Thyroid gland (tissue), 4 donors: ENCODE results near the gene GEMIN2. TPM values are rescaled to one million over a fixed set of nuclear protein-coding genes. Genes with fewer than 3 reads are reported as not detected.
"Not testable (repeated sequence)": the region's sequence is repeated elsewhere in the genome, so short reads cannot be mapped to it uniquely, and the experiment has no call there.

ENCODE experiments used
- DNase-seq, 2 donors: peaks; one replicate each; pipeline ENCODE4 v3.0.0-alpha.2; 2019
- H3K27ac ChIP-seq, 3 donors: fragments of 200-600 bp; sonication (generic); 1 replicate in 2 of 3; 2 replicates in 1 of 3; pipeline ENCODE4 v1.5.1; 2016 to 2019; ENCODE audit warnings: mild to moderate bottlenecking in 1 of 3, moderate library complexity in 1 of 3
- H3K27me3 ChIP-seq: fragments of 200-600 bp; sonication (generic); one replicate; pipeline ENCODE4 v1.5.1; 2019
- H3K36me3 ChIP-seq, 2 donors: fragments of 200-600 bp; sonication (generic); one replicate each; pipeline ENCODE4 v1.5.1; 2016 to 2019
- H3K4me1 ChIP-seq, 2 donors: fragments of 200-600 bp; sonication (generic); one replicate each; pipeline ENCODE4 v1.5.1; 2017 to 2019
- H3K4me3 ChIP-seq, 3 donors: fragments of 200-600 bp; sonication (generic); replicated peaks in 1 of 3; 1 replicate in 2 of 3; 2 replicates in 1 of 3; pipeline ENCODE4 v1.5.1; 2016; ENCODE audit warnings: mild to moderate bottlenecking in 1 of 3
- H3K9me3 ChIP-seq: fragments of 200-600 bp; sonication (generic); one replicate; pipeline ENCODE4 v1.5.1; 2017
- POLR2A ChIP-seq, 2 donors: fragments of 450-650 bp; IDR thresholded peaks; one replicate each; pipeline ENCODE4 v1.6.1; 2017; ENCODE audit warnings: antibody characterized with exemption in 2 of 2, mild to moderate bottlenecking in 2 of 2, moderate library complexity in 1 of 2
- WGBS, 2 donors: methylation state at CpG; one replicate each; pipeline ENCODE4 v1.1.5; 2017; 5-methylcytosine and 5-hydroxymethylcytosine counted together
- intact Hi-C: fragments of 100-400 bp; cut with DNase I; formaldehyde crosslinking; loops from one replicate; pipeline ENCODE4 v1.15.1; 2023
- total RNA-seq, 4 donors: library from RNA; depleted of rRNA; stranded (reverse); fragments of >200 nt; gene quantifications; one replicate each; pipeline ENCODE4 v1.2.3, GENCODE V29; 2016
- TF ChIP-seq, protein P1 (sequence below), 6 experiments: fragments of 200-600 bp in 3 of 6; fragments of 450-650 bp in 3 of 6; sonication (generic) in 3 of 6; IDR thresholded peaks; one replicate each; pipeline ENCODE4 v1.5.1; 2016 to 2019; ENCODE audit warnings: antibody characterized with exemption in 6 of 6, mild to moderate bottlenecking in 2 of 6, inconsistent platforms in 1 of 6, moderate library complexity in 1 of 6

GEMIN2 gene
- total RNA-seq, 4 donors from 2014 or later: 11.3 to 33.7 (median 18.2) TPM

DNA sequence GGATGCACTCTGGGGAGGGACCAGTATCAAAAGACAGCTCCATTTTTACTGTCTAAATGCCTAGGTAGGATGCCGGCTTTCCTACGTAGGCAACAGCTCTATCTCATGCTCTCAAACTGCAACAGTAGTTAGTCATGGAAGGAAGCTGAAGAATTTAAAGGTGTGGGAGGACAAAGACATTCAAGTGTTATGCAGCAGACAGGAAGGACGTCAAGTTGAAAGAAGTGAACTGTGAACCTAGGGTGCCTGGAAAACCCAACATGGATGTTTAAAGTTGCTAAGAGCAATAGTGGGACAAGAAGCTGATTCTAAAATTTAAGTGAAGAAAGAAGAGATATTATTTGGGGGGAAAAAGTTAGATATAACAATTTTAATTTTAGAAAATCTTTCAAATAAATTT is 17.0 kb upstream of the GEMIN2 start:
- intact Hi-C loops: no loop called here
- TF ChIP-seq, protein P1, sequence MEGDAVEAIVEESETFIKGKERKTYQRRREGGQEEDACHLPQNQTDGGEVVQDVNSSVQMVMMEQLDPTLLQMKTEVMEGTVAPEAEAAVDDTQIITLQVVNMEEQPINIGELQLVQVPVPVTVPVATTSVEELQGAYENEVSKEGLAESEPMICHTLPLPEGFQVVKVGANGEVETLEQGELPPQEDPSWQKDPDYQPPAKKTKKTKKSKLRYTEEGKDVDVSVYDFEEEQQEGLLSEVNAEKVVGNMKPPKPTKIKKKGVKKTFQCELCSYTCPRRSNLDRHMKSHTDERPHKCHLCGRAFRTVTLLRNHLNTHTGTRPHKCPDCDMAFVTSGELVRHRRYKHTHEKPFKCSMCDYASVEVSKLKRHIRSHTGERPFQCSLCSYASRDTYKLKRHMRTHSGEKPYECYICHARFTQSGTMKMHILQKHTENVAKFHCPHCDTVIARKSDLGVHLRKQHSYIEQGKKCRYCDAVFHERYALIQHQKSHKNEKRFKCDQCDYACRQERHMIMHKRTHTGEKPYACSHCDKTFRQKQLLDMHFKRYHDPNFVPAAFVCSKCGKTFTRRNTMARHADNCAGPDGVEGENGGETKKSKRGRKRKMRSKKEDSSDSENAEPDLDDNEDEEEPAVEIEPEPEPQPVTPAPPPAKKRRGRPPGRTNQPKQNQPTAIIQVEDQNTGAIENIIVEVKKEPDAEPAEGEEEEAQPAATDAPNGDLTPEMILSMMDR (IDR thresholded peaks at IDR 0.05): no peak
- peak in 1 of 2 donors; percentile 18 for TF ChIP-seq POLR2A (IDR thresholded peaks at IDR 0.05)
- WGBS, 2 donors: 16 to 28% methylated on average over 3 of the region's 3 CpGs
- peaks cover 23 to 27% of the 10 kb centered on the region in 2 donors for H3K4me1 ChIP-seq
- peaks cover 22 to 23% of the 10 kb centered on the region in 2 donors for H3K36me3 ChIP-seq
- H3K4me3 ChIP-seq: no peak overlapping the region
- DNase-seq: no peak
- no peaks in the 10 kb centered on the region for H3K27me3 ChIP-seq
- H3K9me3 ChIP-seq: no peaks in the 10 kb centered on the region
- H3K27ac ChIP-seq: peak overlapping the region; percentile 22 to 57 (median 48)

DNA sequence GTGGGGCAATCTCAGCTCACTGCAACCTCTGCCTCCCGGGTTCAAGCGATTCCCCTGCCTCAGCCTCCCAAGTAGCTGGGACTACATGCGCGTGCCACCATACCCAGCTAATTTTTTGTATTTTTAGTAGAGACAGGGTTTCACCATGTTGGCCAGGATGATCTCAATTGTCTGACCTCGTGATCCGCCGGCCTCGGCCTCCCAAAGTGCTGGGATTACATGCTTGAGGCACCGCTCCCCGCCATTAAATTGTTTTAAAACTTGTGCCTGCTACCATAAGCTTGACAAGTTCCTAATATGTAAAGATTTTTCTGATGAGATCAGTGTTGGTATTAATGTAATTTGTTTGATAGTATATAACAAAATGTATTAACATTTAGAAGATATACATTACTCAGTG is 14.9 kb upstream of the GEMIN2 start:
- H3K27ac ChIP-seq, H3K9me3 ChIP-seq, DNase-seq, H3K27me3 ChIP-seq, H3K4me3 ChIP-seq, intact Hi-C loops: not testable (repeated sequence)
- peaks cover 13 to 16% of the 10 kb centered on the region in 2 donors for H3K36me3 ChIP-seq
- 97% methylated on average over 10 of the region's 10 CpGs for WGBS, 2 donors
- H3K4me1 ChIP-seq: peaks cover 29 to 34% of the 10 kb centered on the region in 2 donors

DNA sequence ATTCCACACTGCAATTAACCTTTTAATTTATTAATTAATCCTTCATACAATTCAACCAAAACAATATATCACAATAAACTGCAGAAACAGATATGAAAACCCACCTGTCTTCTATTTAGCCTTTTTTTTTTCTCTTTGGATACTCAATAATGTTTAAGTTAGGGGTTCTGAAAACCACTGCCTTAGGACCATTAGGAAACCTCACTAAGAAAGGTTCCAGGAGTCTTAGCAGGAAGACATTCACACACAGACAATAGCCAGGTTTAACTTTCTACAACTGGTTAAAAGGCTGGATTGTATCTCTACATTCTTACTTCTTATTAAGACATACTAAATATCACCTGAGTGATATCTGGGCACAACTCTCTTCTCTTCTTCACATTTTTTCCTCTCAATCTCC is 14.4 kb upstream of the GEMIN2 start:
- intact Hi-C loops: loop anchor here (10.0 kb wide), 1 partner anchor 165 kb away; no protein-coding TSS in a partner anchor
- DNase-seq: no peak
- Histone ChIP-seq H3K36me3 (peaks cover 12 to 13% of the 10 kb centered on the region in 2 donors), H3K4me1 (peaks cover 26 to 32% of the 10 kb centered on the region in 2 donors), H3K27ac (no peak overlapping the region), H3K4me3 (no peak overlapping the region), H3K27me3 (no peaks in the 10 kb centered on the region), H3K9me3 (no peaks in the 10 kb centered on the region)
- TF ChIP-seq POLR2A (IDR thresholded peaks at IDR 0.05): no peak
- TF ChIP-seq, protein P1 (IDR thresholded peaks at IDR 0.05): no peak

DNA sequence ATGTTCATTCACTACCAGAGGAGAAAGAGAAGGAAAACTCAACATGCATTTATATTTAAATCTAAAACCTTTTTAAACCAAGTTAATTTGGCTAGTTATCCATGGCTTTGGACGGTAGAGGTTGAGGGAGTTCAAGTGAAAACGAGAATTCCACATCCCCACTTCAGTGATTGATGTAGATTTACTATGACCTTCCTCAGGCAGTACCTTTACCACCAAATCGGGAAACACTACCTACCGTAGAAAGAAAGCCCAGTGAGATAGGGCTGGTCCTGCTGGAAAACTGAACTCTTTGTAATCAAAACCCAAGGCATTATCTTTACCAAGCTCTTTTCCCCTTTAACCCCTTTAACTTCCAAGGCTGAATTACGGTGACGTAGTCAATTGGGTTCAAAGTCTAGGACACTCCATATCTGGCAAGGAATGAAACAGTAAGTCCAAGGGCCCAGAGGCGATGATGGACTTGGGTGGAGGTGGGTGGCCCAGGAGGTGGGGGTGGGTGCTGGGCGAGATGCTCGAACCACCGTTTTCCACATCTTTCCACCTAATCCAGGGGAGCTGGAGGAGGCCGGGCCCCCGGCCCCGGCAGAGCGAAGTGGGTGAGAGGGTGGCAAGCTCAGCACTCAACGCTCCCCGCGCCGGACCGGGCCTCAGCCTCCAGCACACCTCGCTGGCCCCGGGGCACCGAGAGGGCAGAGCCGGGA is 11.7 kb upstream of the GEMIN2 start:
- H3K4me1 ChIP-seq: peaks cover 18 to 22% of the 10 kb centered on the region in 2 donors

DNA sequence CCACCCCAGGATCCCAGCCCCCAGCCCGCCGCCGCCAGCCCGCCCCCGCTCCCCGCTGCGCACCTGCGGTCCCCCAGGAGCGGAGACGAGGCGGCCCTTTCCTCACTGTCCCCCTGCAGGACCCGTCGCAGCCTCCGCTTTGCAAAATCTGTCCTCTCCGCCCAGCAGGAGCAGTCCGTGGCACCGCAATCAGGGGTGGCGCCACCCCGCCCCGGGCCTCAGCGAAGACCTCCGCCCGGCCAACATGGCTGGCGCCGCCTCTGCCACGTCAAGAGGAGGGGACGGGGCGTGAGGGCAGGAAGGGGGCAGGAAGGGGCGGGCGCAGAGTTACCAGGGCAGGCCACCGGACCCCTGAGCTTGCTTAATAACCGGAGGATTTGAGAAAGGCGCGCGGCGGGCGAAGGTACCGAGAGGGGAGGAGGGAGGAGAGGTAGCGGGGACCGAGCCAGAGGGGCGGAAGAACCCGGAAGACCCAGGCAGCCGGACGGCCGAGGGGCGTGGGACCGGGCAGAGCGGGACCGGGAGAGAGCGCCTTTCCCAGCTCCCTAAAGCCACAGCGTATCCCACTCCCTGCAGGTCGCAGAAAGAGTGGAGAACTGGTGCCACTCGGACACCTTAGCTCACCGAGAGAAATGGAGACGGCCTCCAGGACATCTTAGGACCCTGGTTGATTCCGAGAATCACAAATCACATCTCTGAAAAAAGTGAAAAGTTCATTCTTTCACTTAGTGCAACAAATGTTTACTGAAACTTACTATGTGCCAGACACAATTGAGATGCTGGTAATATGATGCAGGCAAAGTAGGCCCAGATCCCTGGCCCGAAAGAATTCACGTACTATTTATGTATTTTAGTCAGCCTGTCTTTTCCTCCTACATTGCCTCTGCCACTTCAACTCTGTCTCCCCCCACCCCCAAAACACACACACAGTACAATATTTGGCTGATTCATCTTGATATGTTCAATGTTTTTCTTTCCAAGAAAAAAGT is 10.9 kb upstream of the GEMIN2 start, which contains the start of gene SEC23A:
Gene SEC23A (minus strand): TSS at position 267 of the 989 bp plus-strand sequence. CDS start 7,117 bp downstream, outside the sequence.
- intact Hi-C loops: loop anchor here (10.0 kb wide), 1 partner anchor 162 kb away; no protein-coding TSS in a partner anchor
- peak within 1 kb of the TSS; percentile 91 to 99 (median 95) for H3K27ac ChIP-seq
- DNase-seq: peak; percentile 94 to 96
- peak; percentile 59 to 91 for TF ChIP-seq POLR2A (IDR thresholded peaks at IDR 0.05)
- TF ChIP-seq, protein P1 (IDR thresholded peaks at IDR 0.05): no peak
- H3K4me1 ChIP-seq: peaks cover 14 to 15% of the 10 kb centered on the region in 2 donors
- no peaks in the 10 kb centered on the region for H3K27me3 ChIP-seq
- 0 to 1% methylated on average over 27 to 43 of the region's 58 CpGs for WGBS, 2 donors
- no peaks in the 10 kb centered on the region for H3K9me3 ChIP-seq
- no peaks in the 10 kb centered on the region for H3K36me3 ChIP-seq
- H3K4me3 ChIP-seq: peak within 1 kb of the TSS; percentile 67 to 99 (median 73)

More for the DNA sequence above, 11.7 kb upstream of the GEMIN2 start:
- peak in 1 of 2 donors; percentile 16 for DNase-seq
- intact Hi-C loops: loop anchor here (10.0 kb wide), 1 partner anchor 162 kb away; no protein-coding TSS in a partner anchor
- Histone ChIP-seq H3K27me3 (no peaks in the 10 kb centered on the region), H3K4me3 (peak overlapping the region; percentile 67 to 99 (median 73)), H3K9me3 (no peaks in the 10 kb centered on the region), H3K27ac (peak overlapping the region; percentile 91 to 99 (median 95)), H3K36me3 (no peaks in the 10 kb centered on the region)
- TF ChIP-seq, protein P1 (IDR thresholded peaks at IDR 0.05): no peak
- no peak for TF ChIP-seq POLR2A (IDR thresholded peaks at IDR 0.05)
- 2 to 3% methylated on average over 10 of the region's 23 CpGs for WGBS, 2 donors

DNA sequence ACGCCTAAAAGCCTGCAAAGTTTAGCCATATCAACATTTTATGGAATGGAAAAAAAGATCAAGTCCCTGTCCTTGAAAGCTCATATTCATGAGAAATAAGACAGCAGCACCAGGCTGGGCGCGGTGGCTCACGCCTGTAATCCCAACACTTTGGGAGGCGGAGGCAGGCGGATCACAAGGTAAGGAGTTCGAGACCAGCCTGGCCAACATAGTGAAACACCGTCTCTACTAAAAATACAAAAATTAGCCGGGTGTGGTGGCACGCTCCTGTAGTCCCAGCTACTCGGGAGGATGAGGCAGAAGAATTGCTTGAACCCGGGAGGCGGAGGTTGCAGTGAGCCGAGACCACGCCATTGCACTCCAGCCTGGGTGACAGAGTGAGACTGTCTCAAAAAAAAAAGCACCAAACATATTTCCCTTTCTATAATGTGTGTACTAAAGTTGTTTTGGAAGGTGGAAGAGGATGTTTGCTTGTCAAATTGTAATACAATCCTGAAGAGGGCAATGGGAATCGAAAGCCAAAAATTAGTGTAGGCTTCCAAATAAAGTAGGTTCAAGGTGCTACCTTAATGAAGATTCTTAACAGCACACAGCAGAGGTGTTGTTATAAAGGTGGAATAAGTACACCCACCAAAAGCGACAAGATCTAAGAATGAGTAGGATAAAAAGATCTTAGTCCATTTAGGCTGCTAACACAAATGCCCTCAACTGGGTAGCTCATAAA is 9.9 kb upstream of the GEMIN2 start:
- not testable (repeated sequence) for H3K9me3 ChIP-seq, DNase-seq, H3K27me3 ChIP-seq, H3K36me3 ChIP-seq
- 83 to 89% methylated on average over 17 of the region's 17 CpGs for WGBS, 2 donors
- intact Hi-C loops: loop anchor here (10.0 kb wide), 1 partner anchor 161 kb away; no protein-coding TSS in a partner anchor
- H3K4me3 ChIP-seq: peak overlapping the region in 1 of 3 donors; percentile 73
- peaks cover 14 to 15% of the 10 kb centered on the region in 2 donors for H3K4me1 ChIP-seq
- H3K27ac ChIP-seq: peak overlapping the region; percentile 91 to 99 (median 95)
